Ishikawa (cell line): ENCODE measurements around the gene CROCC.

Source experiments
- CEBPB ChIP-seq: IDR thresholded peaks from 2 replicates; pipeline ENCODE4 v1.6.1; 2012
- CREB1 ChIP-seq: IDR thresholded peaks from 2 replicates; pipeline ENCODE4 v1.6.1; 2012; ENCODE audit warnings: low read depth
- EGR1 ChIP-seq: IDR thresholded peaks from 2 replicates; pipeline ENCODE4 v1.6.1; 2012
- EP300 ChIP-seq: IDR thresholded peaks from 2 replicates; pipeline ENCODE4 v1.6.1; 2012; ENCODE audit warnings: borderline replicate concordance
- FOXM1 ChIP-seq: IDR thresholded peaks from 2 replicates; pipeline ENCODE4 v1.6.1; 2012; ENCODE audit warnings: low read depth, borderline replicate concordance
- NFIC ChIP-seq: IDR thresholded peaks from 2 replicates; pipeline ENCODE4 v1.6.1; 2012
- RAD21 ChIP-seq: IDR thresholded peaks from 2 replicates; pipeline ENCODE4 v1.6.1; 2012; ENCODE audit warnings: low read depth
- TAF1 ChIP-seq: IDR thresholded peaks from 2 replicates; pipeline ENCODE4 v1.6.1; 2012; ENCODE audit warnings: low read depth, mild to moderate bottlenecking
- TCF12 ChIP-seq: IDR thresholded peaks from 2 replicates; pipeline ENCODE4 v1.6.1; 2012; ENCODE audit warnings: low read depth
- TEAD4 ChIP-seq: IDR thresholded peaks from 2 replicates; pipeline ENCODE4 v1.6.1; 2012
- USF1 ChIP-seq: IDR thresholded peaks from 2 replicates; pipeline ENCODE4 v1.6.1; 2012
- YY1 ChIP-seq: IDR thresholded peaks from 2 replicates; pipeline ENCODE4 v1.6.1; 2012; ENCODE audit warnings: low read depth
- ZBTB7A ChIP-seq: IDR thresholded peaks from 2 replicates; pipeline ENCODE4 v1.6.1; 2012; ENCODE audit warnings: low read depth
- TF ChIP-seq, protein P1 (sequence below): IDR thresholded peaks from 2 replicates; pipeline ENCODE4 v1.6.1; 2012; ENCODE audit warnings: low read depth, mild to moderate bottlenecking
- TF ChIP-seq, protein P2 (sequence below): IDR thresholded peaks from 2 replicates; pipeline ENCODE4 v1.6.1; 2012

The CROCC gene

DNA sequence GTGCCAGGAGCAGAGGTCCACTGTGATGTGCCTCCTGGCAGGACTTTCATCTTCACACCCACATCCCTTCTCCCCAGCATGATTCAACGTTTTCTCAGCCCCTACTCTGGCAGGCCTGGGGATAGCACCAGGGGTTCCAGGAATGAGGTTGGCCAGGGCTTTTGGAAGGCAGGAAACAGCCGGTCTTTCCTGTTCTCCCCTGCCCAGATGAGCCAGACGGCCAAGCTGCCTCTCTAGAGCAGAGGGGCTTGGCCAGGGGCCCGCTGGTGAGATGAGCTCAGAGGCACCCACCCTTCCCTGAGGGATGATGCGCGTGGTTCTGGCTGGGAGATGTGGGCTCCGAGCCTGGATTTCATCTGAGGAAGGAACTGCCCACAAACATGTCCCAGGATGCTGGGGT, 63.0 kb downstream of the CROCC start:
- TF ChIP-seq TAF1 (no peak), NFIC (no peak), ZBTB7A (no peak), CEBPB (no peak)

DNA sequence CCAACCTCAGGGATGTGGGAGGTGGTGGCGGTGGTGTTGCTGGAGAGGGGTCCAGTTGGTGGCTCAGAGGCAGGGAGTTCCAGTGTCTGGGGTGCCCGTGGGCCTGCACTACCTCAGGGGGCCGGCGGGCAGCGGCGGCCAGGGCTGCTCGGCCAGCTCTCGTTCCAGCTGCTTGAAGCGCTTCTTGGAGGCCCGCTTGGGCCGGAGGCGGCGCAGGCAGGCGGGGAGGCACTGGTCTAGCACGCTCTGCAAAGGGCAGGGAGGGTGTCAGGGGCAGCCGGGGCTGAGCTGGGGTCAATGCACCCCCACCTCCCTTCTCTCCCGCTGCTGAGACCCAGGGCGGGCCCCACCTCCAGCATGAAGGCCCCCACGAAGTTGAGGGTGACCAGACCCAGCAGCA, 64.4 kb downstream of the CROCC start:
- TF ChIP-seq, protein P1, sequence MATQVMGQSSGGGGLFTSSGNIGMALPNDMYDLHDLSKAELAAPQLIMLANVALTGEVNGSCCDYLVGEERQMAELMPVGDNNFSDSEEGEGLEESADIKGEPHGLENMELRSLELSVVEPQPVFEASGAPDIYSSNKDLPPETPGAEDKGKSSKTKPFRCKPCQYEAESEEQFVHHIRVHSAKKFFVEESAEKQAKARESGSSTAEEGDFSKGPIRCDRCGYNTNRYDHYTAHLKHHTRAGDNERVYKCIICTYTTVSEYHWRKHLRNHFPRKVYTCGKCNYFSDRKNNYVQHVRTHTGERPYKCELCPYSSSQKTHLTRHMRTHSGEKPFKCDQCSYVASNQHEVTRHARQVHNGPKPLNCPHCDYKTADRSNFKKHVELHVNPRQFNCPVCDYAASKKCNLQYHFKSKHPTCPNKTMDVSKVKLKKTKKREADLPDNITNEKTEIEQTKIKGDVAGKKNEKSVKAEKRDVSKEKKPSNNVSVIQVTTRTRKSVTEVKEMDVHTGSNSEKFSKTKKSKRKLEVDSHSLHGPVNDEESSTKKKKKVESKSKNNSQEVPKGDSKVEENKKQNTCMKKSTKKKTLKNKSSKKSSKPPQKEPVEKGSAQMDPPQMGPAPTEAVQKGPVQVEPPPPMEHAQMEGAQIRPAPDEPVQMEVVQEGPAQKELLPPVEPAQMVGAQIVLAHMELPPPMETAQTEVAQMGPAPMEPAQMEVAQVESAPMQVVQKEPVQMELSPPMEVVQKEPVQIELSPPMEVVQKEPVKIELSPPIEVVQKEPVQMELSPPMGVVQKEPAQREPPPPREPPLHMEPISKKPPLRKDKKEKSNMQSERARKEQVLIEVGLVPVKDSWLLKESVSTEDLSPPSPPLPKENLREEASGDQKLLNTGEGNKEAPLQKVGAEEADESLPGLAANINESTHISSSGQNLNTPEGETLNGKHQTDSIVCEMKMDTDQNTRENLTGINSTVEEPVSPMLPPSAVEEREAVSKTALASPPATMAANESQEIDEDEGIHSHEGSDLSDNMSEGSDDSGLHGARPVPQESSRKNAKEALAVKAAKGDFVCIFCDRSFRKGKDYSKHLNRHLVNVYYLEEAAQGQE, result no peak
- TF ChIP-seq CEBPB, result no peak

DNA sequence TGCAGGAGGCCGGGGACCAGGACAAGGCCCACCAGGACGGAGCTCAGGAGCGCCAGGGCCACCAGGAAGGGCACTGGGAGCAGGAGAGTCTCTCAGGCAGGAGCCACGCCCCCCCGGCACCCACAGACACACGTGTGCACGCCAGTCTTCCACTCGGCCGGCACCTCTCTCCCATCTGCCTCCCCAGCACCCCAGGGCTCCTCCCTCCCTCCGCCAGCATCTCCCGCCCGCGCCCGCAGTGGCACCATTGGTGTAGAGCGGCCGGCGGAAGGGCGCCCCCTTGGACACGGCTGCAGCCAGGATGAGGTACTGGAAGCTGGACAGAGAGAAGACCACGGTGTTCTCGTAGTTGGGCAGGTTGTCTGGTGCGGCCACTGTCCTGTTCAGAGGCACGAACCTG, 64.8 kb downstream of the CROCC start:
- TF ChIP-seq, protein P2, sequence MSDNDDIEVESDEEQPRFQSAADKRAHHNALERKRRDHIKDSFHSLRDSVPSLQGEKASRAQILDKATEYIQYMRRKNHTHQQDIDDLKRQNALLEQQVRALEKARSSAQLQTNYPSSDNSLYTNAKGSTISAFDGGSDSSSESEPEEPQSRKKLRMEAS, result no peak
- TF ChIP-seq YY1, result no peak
- TF ChIP-seq NFIC, result no peak
- TF ChIP-seq TAF1, result no peak
- TF ChIP-seq EP300, result no peak
- no peak for TF ChIP-seq ZBTB7A
- no peak for TF ChIP-seq TEAD4
- TF ChIP-seq CEBPB, result no peak

DNA sequence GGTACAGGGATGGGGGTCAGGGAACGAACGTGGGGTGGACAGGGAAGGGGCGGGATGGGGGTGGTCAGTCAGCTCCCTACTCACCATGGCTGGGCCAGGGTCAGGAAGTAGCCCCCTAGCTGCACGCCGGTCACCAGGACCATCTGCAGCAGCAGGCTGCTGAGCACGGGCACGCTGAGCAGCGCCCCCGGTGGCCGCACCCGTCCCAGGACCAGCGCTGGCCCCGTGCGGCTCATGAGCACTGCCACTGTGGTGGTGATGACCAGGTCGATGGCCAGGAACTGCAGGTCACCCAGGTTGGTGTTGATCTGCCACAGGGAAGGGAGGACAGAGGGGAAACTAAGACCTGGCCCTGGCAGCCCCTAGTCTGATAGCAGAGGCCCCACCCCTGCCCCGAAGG, 65.2 kb downstream of the CROCC start:
- TF ChIP-seq TAF1, result no peak
- no peak for TF ChIP-seq NFIC
- no peak for TF ChIP-seq EP300
- TF ChIP-seq, protein P1, result no peak
- no peak; the same call in 1 of the 2 replicates for TF ChIP-seq RAD21
- TF ChIP-seq CREB1, result no peak
- no peak for TF ChIP-seq YY1
- TF ChIP-seq FOXM1, result no peak
- no peak for TF ChIP-seq USF1
- no peak for TF ChIP-seq ZBTB7A
- no peak for TF ChIP-seq EGR1
- TF ChIP-seq TCF12, result no peak
- TF ChIP-seq, protein P2, result no peak
- TF ChIP-seq TEAD4, result no peak
- TF ChIP-seq CEBPB, result no peak

- no peak for TF ChIP-seq EP300
- no peak for TF ChIP-seq NFIC
- TF ChIP-seq, protein P2, result no peak
- no peak for TF ChIP-seq ZBTB7A
- no peak for TF ChIP-seq TEAD4
Measured at GRCh38 chr1:16988210-16988609, 66.5 kb downstream of the CROCC start.

DNA sequence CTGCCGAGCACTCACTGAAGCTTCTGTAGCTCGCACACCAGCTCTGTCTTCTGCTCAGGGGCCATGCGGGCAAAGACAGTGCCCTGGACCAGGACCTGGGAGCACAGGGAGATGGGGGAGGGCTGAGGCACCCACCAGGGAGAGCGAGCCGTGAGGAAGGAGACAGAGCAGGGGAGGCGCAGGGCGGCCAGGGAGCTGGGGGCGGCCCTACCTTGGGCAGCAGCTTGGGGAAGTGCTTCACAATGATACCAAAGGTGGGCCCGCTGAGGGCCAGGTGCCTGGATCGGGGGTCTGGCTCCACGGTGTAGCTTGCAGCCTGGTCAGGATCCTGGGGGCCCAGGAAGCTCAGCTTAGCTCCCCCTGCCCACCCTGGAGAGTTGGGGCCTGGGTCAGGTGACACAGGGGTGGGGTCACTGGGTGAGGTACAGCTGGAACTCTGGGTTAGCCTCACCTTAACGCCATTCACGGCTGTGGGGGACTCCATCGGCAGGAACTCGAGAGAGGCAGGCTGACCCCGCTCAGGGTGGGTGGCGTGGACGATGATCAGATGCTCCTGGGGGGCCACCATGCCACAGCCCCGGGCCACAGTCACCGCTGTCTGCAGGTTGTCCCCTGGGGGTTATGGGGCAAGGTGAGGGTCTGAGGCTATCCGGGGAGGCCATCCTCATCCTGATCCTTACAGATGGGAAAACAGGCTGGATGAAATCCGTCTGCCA, 68.1 kb downstream of the CROCC start:
- TF ChIP-seq ZBTB7A, result no peak
- no peak for TF ChIP-seq TCF12
- TF ChIP-seq USF1, result no peak
- TF ChIP-seq, protein P2, result no peak
- no peak for TF ChIP-seq EGR1
- TF ChIP-seq YY1, result no peak
- no peak for TF ChIP-seq TAF1
- TF ChIP-seq NFIC, result no peak
- no peak for TF ChIP-seq EP300
- TF ChIP-seq CREB1, result no peak
- no peak for TF ChIP-seq FOXM1
- TF ChIP-seq RAD21, result no peak
- TF ChIP-seq, protein P1, result no peak
- no peak for TF ChIP-seq TEAD4
- no peak for TF ChIP-seq CEBPB
